ENCODE data around the gene GDPD4. TPM values are rescaled to one million over a fixed set of nuclear protein-coding genes. Genes with fewer than 3 reads are reported as not detected.

The GDPD4 gene
- total RNA-seq, 2 donors from 2014 or later, result not detected

GRCh38 chr11:77186302-77186701, 115.2 kb downstream of the GDPD4 start:
- no peak for TF ChIP-seq CTCF (conservative IDR thresholded peaks at IDR 0.05)
- peaks cover 3% of the 10 kb centered on the region for H3K4me1 ChIP-seq (ENCODE audit: control insufficient read depth, insufficient read depth, low read length)
- Mint-ChIP-seq H3K36me3 (ENCODE audit: low read depth) (no peaks in the 10 kb centered on the region), H3K4me1 (peaks cover 4% of the 10 kb centered on the region), H3K9me3 (no peaks in the 10 kb centered on the region), H3K27me3 (ENCODE audit: insufficient read depth) (peaks cover 2% of the 10 kb centered on the region), H3K27ac (no peak overlapping the region), H3K4me3 (no peak overlapping the region)
- no peak overlapping the region for H3K9ac ChIP-seq (ENCODE audit: extremely low read depth, low read length, poor library complexity, severe bottlenecking)
- H3K27ac ChIP-seq (ENCODE audit: low read depth, low read length), result no peak overlapping the region
- H3K4me3 ChIP-seq (ENCODE audit: low read length), result no peak overlapping the region
- no peaks in the 10 kb centered on the region for H3K36me3 ChIP-seq (ENCODE audit: control insufficient read depth, insufficient read depth, low read length)
- no peaks in the 10 kb centered on the region for H3K9me3 ChIP-seq (ENCODE audit: control insufficient read depth, low read length)
- DNase-seq, result no peak
- H3K27me3 ChIP-seq (ENCODE audit: control insufficient read depth, insufficient read depth, low read length, poor library complexity, severe bottlenecking), result no peaks in the 10 kb centered on the region
- 76% methylated on average over 1 of the region's 1 CpG; no CpG with 5 or more reads in 1 of the 2 experiments for WGBS, 2 experiments (ENCODE audit: insufficient coverage in 1 of 2, insufficient read length in 1 of 2)

GRCh38 chr11:77184136-77184860, 117.2 kb downstream of the GDPD4 start:
- H3K4me3 Mint-ChIP-seq, result no peak overlapping the region
- WGBS, 2 experiments (ENCODE audit: insufficient coverage in 1 of 2, insufficient read length in 1 of 2), result 91 to 100% methylated on average over 9 to 15 of the region's 15 CpGs

GRCh38 chr11:77183431-77183984, 118.0 kb downstream of the GDPD4 start:
- Mint-ChIP-seq H3K4me1 (peaks cover 1% of the 10 kb centered on the region), H3K4me3 (no peak overlapping the region), H3K27me3 (ENCODE audit: insufficient read depth) (no peaks in the 10 kb centered on the region), H3K27ac (no peak overlapping the region), H3K36me3 (ENCODE audit: low read depth) (no peaks in the 10 kb centered on the region), H3K9me3 (no peaks in the 10 kb centered on the region)
- DNase-seq, result no peak
- TF ChIP-seq CTCF (conservative IDR thresholded peaks at IDR 0.05), result no peak
- Histone ChIP-seq H3K4me3 (ENCODE audit: low read length) (no peak overlapping the region), H3K36me3 (ENCODE audit: control insufficient read depth, insufficient read depth, low read length) (no peaks in the 10 kb centered on the region), H3K9ac (ENCODE audit: extremely low read depth, low read length, poor library complexity, severe bottlenecking) (no peak overlapping the region), H3K27ac (ENCODE audit: low read depth, low read length) (no peak overlapping the region), H3K4me1 (ENCODE audit: control insufficient read depth, insufficient read depth, low read length) (peaks cover 3% of the 10 kb centered on the region), H3K9me3 (ENCODE audit: control insufficient read depth, low read length) (no peaks in the 10 kb centered on the region), H3K27me3 (ENCODE audit: control insufficient read depth, insufficient read depth, low read length, poor library complexity, severe bottlenecking) (no peaks in the 10 kb centered on the region)
- WGBS, 2 experiments (ENCODE audit: insufficient coverage in 1 of 2, insufficient read length in 1 of 2), result 91 to 92% methylated on average over 3 to 4 of the region's 4 CpGs

More at GRCh38 chr11:77184136-77184860, 117.2 kb downstream of the GDPD4 start:
- Histone ChIP-seq H3K9me3 (ENCODE audit: control insufficient read depth, low read length) (no peaks in the 10 kb centered on the region), H3K9ac (ENCODE audit: extremely low read depth, low read length, poor library complexity, severe bottlenecking) (no peak overlapping the region), H3K27ac (ENCODE audit: low read depth, low read length) (no peak overlapping the region), H3K27me3 (ENCODE audit: control insufficient read depth, insufficient read depth, low read length, poor library complexity, severe bottlenecking) (no peaks in the 10 kb centered on the region), H3K36me3 (ENCODE audit: control insufficient read depth, insufficient read depth, low read length) (no peaks in the 10 kb centered on the region), H3K4me1 (ENCODE audit: control insufficient read depth, insufficient read depth, low read length) (peaks cover 3% of the 10 kb centered on the region), H3K4me3 (ENCODE audit: low read length) (no peak overlapping the region)
- H3K27ac Mint-ChIP-seq, result no peak overlapping the region
- H3K27me3 Mint-ChIP-seq (ENCODE audit: insufficient read depth), result no peaks in the 10 kb centered on the region
- DNase-seq, result no peak
- H3K4me1 Mint-ChIP-seq, result peaks cover 4% of the 10 kb centered on the region
- TF ChIP-seq CTCF (conservative IDR thresholded peaks at IDR 0.05), result no peak
- no peaks in the 10 kb centered on the region for H3K9me3 Mint-ChIP-seq
- H3K36me3 Mint-ChIP-seq (ENCODE audit: low read depth), result no peaks in the 10 kb centered on the region
